ENCODE results near the gene SPAG17.

- TF ChIP-seq RCOR1 (IDR thresholded peaks at IDR 0.05; ENCODE audit: insufficient replicate concordance, low read length) (no peak), CTCF (conservative IDR thresholded peaks at IDR 0.05; ENCODE audit: low read depth, low read length) (no peak), POLR2A (IDR thresholded peaks at IDR 0.05; ENCODE audit: low read depth, low read length) (no peak), RAD21 (IDR thresholded peaks at IDR 0.05; ENCODE audit: low read length) (no peak)
Measured at GRCh38 chr1:118210723-118211110, 25.7 kb upstream of the SPAG17 start.

Measured in IMR-90 (cell line).